HuH-7.5 (cell line): Measurements from ENCODE around the gene RIN3.
"Not testable (repeated sequence)": the region's sequence is repeated elsewhere in the genome, so short reads cannot be mapped to it uniquely, and the experiment has no call there.

Experiments
- DNase-seq: peaks from one replicate; pipeline ENCODE4 v3.0.0; 2011; ENCODE audit warnings: low spot score

RIN3 gene

DNA sequence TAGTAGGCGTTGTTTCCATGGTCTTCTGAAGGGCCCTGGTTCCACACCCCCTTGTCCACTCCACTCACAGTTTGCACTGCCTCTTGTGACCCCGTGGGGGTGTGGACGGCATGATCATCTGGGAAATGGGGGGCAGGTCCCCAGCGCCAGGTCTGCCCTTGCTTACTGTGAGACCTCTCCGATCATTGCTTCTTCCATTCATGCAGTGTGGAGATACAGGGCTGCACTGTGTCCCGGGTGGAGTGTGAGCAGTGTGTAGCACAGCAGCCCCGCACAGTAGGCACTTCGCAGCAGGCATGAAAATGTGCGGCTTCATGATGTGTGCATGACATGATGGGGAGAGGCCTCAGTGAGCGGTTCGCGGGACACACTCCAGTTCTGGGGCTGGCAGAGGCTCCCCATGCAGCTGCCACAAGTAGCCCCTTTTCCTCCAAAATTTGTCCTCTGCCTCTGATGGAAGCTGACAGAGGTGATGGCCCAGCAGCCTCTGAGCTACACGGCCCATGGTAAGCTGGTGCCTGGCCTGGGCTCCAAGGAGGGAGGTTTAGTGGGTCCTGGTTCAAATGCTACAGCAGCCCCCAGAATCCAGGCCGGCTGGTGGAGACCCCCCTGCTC is 15.0 kb downstream of the RIN3 start:
- DNase-seq = no peak

DNA sequence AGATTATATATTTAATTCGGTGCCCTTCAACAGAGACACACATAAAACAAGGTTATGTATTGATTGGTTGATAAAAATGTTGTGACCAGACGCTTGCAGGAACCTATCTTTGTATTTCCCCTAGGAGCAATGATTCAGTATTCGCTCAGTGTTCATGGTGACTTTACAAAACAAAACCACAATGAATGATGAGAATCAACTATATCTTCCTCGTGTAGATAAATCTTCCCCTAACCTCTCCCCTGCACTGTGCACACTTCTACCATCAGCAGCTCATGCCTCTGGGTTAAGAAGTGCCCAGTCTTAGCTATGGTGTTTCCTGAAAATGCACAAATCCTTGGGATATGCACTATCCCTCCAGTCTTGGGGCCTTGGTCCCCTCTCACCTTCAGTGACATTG is 16.3 kb downstream of the RIN3 start:
- no peak for DNase-seq

DNA sequence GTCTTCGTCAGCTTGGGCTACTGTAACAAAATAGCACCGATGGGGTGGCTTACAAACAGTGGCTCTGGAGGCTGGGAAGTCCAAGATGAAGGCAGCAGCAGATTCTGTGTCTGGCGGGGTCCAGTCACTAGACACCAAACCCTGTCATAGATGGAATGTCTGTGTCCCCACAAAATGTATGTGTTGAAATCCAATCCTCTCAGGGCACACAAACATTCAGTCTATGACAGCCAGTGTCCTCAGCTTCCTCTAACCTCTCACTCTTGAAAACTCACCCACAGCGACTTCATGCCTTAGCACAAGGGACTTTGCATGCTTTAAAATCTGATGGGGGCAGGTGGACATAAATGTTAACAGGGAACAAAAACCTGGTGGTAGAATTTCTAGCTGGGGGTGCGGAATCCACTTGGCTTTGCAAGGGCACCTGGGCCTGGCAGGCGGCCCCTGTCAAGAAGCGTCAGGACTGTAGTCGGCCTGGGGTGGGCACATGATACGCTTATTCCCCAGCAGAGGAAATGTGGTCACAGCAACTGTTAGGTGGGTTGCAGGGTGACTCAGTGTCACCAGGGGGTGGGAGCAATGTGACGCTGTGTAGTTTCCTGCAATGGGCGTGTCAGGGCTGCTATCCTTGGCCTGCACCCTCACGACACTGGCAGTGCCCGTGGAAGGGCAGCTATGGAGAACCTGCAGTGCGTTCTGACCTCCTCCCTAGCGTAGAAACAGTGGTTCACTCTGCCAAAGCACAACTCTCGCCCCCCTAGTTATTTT is 17.7 kb downstream of the RIN3 start:
- DNase-seq = no peak

DNA sequence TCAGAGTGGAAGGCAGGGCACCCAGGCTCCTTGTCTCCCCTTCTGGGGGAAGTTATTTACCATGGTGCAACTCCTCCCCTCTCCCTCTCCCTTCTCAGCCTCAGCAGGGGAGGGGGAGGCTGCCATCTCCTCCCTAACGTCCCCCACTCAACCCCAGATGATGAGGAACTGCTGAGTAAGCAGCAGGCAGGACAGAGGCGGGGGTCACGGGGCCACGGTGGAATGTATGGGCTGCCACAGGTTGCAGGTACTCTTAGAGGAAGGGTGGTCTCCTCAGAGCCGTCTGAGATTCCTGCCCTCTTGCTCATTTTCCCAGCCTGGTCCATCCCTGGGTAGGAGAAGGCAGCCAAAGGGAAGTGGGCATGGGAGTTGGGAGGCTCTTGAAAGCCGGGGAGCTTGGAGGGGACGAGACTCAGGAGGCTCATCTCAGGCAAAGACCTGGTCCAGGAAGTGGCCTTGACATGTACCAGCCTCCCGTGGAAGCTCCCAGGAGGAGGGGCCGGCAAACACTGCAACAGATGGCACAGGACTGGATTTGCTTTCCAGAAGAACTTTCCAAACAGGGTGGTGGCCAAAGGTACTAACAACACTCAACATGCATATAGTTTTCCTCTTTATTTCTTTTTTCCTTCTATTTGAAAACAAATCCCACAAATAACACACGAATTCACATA is 19.0 kb downstream of the RIN3 start:
- DNase-seq = no peak

DNA sequence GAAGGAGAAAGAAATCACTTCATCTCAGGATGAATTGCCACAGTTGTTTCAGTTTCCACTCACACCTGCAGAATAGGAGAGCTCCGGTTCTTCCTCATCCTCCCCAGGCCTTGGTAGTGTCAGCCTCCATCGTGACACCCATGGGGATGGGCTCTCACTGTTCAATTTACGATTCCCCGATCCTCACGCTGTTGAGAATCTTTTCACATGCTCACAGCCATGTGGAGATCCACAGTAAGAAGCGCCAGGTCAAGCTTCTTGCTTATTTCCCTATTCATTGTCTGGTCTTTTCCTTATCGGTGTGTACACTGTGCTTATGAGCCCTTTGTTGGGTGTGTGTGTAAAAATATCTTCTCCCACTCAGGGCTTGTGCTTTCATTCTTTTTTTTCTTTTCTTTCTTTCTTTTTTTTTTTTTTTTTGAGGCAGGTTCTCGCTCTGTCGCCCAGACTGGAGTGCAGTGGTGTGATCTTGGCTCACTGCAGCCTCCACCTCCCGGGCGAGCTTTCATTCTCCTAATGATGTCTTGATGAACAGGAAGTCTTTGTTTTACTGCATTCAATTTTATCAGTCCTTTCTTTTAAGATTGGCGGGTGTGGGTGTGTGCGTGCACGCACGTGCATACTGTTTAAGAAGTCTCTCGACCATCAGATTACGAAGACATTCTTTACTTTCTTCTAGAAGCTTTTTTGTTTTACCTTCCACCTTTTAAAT is 21.5 kb downstream of the RIN3 start:
- DNase-seq = no peak

DNA sequence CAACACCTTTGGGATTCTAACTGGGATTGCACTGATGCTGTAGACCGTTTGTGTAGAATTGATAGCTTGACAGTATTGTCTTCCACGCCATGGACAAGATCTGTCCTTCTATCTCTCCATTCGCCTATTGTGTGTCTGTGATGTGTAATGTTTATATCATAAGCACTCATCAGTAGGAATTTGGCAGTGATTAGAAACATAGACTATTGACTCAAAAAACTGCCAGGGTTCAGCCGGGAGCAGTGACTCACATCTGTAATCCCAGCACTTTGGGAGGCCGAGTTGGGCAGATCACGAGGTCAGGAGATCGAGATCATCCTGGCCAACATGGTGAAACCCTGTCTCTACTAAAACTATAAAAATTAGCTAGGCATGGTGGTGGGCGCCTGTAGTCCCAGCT is 22.6 kb downstream of the RIN3 start:
- not testable (repeated sequence) for DNase-seq

DNA sequence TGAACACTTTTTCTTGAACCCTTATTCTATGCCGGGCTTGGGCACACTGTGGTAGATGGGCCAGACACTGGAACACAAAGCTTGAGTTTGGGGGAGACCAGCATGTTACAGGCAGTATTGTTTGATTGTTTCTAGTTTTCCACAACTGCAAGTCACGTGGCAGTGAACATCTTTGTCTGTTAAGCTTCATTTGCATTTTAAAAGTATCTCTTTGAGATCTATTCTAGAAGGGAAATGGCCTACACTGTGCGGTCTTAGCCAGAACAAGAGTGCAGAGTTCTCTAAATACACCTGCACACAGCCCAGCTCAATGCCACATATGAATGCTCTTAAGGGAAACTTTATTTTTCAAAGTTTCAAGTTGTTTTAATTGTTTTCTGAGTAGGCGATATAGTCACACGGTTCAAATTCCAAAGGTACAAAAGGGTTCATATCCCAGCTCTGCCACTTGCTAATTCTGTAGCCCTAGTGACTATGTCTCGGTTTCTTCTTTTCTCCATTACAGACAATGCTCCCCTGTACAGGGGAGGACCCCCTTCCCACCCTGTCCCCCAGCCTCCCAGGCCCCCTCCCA is 24.9 kb downstream of the RIN3 start:
- no peak for DNase-seq

DNA sequence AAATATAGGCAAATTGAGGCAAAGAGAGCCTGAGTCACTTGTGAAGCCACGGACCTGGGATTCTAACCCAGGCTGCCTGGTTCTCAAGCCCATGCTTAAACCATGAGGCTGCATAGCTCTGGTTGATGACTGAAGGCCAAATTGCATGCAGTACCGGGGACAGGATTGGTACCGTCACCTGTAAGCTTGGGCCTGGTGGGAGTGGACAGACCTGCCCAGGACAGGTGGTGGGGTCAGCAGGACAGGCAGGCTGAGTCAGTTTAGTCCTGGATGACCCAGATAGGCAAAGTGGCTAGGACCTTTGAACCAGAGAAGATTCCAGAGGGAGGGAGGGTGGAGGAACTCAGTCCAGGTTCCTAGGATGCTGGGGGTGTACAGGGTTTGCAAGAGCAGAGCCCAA is 25.8 kb downstream of the RIN3 start:
- DNase-seq = no peak

DNA sequence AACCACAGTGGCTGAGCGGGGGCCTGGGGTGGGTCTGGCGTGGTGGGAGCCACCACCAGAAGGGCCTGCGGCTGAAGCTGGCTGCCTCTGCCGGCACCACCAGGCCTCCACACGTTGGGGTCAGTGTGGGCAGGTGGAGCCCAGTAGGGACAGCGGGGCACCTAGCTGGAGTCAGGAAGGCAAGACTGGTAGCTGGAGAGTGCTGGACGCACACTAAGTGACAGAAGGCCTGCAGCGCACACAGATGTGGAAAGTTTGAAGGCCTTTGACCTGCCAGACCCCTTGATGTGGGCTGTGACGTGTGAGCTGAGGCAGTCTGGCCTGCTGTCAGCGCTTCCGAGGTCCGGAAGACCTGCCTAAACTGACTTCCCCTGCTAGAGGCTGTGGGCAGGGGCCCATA is 26.3 kb downstream of the RIN3 start:
- DNase-seq = no peak

DNA sequence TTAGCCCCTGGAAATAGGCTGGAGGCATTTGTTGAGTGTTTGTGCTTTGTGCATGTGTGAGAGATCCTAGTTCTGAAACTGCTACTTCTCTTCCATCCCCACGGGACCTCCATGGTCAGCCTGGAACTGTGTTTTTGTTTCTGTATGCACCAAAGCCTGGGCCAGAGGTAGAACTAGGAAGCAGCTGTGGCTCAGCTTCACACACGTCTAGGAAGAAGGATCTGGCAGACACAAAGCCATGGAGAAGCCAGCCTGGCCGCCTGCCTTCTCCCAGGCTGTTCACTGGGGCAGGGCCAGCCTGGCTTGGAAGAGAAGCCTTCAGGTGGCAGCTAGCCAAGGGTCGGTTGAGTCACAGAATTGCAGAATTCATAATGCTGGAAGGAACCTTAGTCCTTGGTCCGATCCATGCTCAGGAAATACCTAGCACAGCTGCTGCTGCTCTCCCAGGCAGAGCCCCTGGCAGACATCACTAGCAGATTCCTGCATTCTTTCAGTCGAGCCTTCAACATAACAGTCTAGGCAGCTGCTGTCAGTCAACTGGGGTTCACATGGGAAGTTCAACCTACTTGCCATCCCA is 27.0 kb downstream of the RIN3 start:
- no peak for DNase-seq

DNA sequence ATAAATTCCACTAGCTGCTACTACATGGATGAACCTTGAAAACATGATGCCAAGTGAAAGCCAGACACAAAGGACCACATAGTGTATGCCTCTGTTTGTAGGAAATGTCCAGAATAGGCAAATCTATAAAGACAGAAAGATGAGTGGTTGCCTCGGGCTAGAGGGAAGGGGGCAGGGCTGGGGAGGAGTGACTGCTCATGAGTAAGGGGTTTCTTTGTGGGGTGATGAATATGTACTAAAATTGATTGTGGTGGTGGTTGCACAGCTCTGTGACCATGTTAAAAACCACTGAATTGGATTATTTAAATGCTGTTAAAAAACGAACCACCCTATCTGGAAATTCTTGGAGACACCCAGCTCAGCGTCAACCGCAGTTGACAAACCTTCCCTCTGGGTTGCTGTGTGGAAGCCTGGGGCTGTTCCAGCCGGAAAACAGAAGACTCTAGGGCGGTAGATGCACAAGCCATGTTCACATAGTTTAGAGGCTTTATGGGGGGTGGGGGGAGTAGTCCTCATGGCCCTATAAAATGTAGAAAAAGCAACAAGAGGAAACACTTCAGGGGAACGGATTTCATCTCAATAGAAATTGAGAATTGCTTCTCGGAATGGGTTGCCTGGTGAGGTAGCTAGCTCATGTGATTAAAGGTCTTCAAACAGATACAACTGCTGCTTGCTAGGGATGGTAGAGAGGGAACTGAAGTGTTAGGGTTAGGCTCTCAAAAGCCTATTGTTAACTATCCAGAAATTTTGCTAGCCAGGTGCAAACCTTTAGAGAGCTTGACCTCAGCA is 29.4 kb downstream of the RIN3 start:
- DNase-seq = no peak

DNA sequence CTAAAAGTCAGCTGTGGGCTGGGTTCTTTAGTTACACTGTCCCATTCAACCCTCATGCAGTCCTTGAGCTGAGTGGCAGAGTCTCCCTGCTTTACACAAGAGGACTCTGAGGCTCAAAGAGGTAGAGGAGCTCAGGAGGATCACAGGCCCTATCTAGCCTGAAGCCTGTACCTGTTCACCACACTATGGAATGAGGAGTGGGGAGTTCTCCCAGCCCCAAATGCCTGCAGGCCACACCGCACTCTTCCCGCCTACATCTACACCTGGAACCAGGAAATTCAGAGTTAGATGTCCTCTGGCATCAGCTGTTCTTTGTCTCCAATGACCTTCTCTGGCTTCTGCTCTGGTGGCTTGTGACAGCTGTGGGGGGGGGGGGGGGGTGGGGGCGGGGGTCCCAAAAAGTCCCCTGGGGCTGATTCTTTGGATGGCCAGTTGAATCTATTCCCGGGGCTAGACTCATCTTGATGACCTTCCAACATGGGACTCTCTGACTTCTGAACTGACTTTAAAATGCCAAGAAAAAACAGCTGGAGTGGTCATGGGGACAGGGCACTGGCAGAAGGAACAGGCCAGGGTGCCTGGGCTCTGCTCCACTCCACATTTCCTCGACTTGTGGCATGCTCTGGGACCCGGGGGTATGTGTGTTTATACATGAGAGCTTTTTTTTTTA is 30.6 kb downstream of the RIN3 start:
- DNase-seq = no peak

DNA sequence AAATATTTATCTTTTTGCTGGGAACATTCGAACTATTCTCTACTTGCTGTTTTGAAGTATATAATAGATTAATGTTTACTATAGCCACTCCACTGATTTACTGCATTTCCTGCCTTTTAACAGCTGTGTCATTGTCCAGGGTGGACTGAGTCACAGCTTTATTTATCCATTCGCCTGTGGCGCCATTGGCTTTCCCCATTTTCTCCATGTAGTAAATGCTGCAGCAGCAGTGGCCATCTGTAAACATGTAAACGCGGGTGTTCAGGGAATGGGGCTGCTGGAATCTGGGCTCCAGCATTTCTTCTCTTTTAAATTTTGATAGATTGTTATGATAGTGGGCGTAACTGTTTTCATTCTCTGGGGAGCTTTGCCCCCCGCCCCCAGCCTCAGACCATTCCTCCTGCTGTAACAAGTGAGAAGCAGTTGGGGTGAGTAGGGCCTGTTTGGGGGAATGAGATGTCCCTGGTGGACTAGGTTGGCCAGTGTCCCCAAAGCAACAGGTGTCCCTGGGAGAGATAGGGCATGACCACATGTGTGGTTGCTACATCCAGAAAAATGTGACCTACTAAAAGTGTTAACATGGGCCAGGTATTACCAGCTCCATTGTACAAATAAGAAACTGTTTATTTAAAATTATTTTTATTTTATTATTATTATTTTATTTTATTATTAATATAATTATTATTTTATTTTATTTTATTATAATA is 32.9 kb downstream of the RIN3 start:
- DNase-seq = no peak

DNA sequence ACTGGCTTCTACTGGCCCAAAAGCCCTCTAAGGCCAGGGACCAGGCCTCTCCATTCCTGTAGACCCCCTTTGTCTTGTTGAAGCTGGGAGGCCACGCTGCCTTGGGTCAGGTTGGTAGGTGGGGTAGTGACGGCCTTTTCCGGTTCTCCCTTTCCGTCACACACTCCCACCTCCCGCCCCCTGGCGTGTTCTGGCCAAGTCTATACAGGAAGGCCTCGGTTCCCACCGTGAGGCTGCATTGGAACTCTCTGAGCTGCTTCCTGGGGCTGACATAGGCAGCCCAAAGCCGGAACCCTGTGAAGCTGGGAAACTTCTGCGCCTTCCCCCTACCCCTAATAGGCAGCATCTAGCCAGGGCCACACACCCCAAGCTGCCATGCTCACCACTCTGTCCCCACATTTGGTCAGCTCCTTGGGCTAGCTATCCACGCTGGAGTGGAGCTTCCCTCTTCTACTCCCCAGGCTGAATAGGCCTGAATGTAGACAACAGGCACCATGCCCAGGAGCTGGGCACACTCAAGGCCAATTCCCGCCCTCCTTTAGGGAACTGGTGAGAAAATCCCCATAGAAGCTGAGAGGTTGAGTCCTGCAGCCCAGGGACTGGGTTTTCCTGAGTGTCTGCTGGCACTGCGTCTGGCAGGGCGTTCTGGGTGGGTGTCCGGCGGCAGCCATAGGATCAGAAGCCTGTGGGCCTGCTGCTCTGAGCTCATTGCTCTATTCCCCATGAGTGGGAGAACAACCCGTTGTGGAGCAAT is 35.7 kb downstream of the RIN3 start:
- DNase-seq = no peak

DNA sequence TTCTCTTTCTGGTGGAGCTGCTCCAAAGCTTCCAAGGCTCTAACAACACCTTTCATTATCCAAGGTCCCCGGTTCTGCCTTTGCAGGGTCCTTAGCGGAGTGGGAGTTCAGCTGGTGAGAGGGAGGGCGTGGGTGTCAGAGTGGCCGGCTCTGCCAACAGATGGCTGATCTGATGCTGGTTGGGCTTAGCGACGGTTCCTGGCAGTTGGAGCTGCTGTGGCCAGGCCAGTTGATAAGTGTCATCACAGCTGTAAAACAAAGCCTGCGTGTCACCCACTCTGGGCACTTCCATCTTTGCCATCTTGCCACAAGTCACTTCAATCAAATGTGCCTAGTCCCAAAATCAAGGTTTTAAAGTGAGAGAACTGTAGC is 36.3 kb downstream of the RIN3 start:
- no peak for DNase-seq

DNA sequence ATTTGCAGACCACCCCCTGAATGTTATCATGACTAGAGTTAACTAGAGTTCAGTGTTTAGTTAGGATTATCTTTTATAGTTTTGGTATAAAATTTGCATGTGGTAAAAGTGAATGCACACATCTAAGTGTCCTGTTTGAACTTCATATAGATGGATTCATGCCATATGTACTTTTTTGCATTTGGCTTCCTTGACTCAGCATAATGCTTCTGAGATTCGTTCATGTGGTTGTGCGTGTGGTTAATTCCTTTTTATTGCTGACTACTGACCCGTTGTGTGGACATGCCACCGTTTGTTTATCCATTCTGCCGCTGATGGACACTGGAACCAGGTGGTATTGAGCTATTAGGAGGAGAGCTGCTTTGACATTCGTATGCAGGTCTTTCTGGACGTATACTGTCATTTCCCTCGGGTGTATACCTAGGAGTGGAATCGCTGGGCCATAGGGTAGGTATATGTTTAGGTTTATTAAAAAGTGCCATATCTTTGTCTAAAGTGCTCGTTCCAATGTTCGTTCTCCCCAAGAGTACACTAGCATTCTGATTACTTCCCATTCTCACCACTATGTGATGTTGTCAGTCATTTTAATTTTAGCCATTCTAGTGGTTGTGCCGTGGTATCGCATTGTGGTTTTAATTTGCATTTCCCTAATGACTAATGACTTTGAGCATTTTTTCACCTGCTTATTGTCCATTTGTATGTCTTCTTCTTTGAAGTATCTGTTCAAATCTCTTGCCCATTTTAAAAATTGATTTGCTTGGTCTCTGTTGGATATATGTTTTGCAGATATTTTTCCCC is 37.7 kb downstream of the RIN3 start:
- no peak for DNase-seq

DNA sequence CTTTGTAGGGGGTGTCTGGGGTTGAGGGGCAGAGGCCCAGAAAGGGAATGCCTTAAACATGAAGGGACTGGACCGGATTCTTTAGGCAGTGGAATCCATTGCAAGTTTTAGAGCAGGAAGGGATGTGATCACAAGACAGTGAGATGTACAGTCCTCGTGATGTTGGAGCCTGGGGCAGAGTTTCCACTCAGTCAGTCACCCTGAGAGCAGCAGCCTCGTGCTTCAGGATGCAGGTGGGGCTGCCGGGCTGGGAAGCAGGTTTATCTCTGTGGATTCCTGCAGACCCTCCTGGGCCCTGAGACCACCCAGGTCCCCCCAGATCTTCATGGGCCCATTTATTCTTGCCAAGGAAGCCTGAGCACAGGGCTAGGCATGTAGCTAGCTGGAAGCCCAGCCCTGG is 38.5 kb downstream of the RIN3 start:
- DNase-seq = no peak

DNA sequence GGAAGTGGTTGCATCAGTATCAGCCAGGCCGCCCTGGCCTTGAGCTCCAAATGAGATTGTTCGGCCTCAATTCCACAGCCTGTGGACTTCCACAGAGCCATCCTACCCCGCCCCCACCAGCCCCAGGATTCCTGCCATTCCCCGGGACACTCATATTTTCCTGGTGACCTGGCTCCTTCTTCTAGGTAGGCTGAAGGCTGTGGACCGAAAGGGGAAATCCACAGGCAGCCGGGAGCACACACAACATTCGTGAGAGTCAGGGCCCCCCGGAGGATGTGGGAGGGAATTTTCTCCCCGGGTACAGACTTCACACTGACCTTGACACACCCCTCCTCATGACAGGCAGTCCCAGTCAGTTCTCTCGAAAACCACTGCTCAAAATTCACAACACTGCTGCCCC is 39.9 kb downstream of the RIN3 start:
- no peak for DNase-seq
